K562 (cell line): ENCODE measurements around the gene CPNE6. TPM values are rescaled to one million over a fixed set of nuclear protein-coding genes. Genes with fewer than 3 reads are reported as not detected.
A peak's percentile ranks its signal among the peaks of the same experiment; 100 is the strongest.

ENCODE experiments used
- CBFA2T2 ChIP-seq: fragments of 450-650 bp; conservative IDR thresholded peaks from 2 replicates; pipeline ENCODE4 v1.6.1; 2017; ENCODE audit warnings: mild to moderate bottlenecking
- CEBPB ChIP-seq: fragments of 450-650 bp; IDR thresholded peaks from 2 replicates; pipeline ENCODE4 v1.6.1; 2016; ENCODE audit warnings: missing genetic modification characterization, missing compliant biosample characterization
- ESRRA ChIP-seq: fragments of 450-650 bp; IDR thresholded peaks from 2 replicates; pipeline ENCODE4 v1.6.1; 2014; ENCODE audit warnings: low read depth, mild to moderate bottlenecking, moderate library complexity, borderline replicate concordance
- FOXA1 ChIP-seq: fragments of 450-650 bp; IDR thresholded peaks from 2 replicates; pipeline ENCODE4 v1.6.1; 2016; ENCODE audit warnings: mild to moderate bottlenecking, borderline replicate concordance
- HDAC2 ChIP-seq: fragments of 450-650 bp; IDR thresholded peaks from 2 replicates; pipeline ENCODE4 v1.6.1; 2016; ENCODE audit warnings: mild to moderate bottlenecking
- KHSRP ChIP-seq: fragments of 450-650 bp; IDR thresholded peaks from 2 replicates; pipeline ENCODE4 v1.6.1; 2017
- KLF13 ChIP-seq: fragments of 450-650 bp; IDR thresholded peaks from 2 replicates; pipeline ENCODE4 v1.6.1; 2016; ENCODE audit warnings: missing genetic modification characterization, low read depth, mild to moderate bottlenecking, missing compliant biosample characterization, moderate library complexity, borderline replicate concordance
- MCM7 ChIP-seq, 2 experiments: fragments of 450-650 bp; IDR thresholded peaks; 2 replicates each; pipeline ENCODE4 v1.6.1; 2016 to 2018
- SP1 ChIP-seq: sonication (generic); formaldehyde crosslinking; IDR thresholded peaks from 2 replicates; pipeline ENCODE4 v1.8.1; 2022; ENCODE audit warnings: mild to moderate bottlenecking, missing genetic modification reagents
- TAF1 ChIP-seq: IDR thresholded peaks from 2 replicates; pipeline ENCODE4 v1.6.1; 2011; ENCODE audit warnings: mild to moderate bottlenecking, low read length, moderate library complexity; ENCODE audit not compliant: insufficient read depth, control insufficient read depth, severe bottlenecking; ENCODE audit errors: extremely low read depth
- TBP ChIP-seq: optimal IDR thresholded peaks from 2 replicates; pipeline ENCODE3; 2011; ENCODE audit warnings: low read depth, low read length, improper control_type of control experiment
- TEAD1 ChIP-seq, 2 experiments: fragments of 450-650 bp in 1 of 2; sonication (generic) in 1 of 2; formaldehyde crosslinking; IDR thresholded peaks; 2 replicates each; pipeline versions ENCODE4 v1.4.0 to v1.8.0; 2020 to 2022; ENCODE audit warnings: mild to moderate bottlenecking in 2 of 2, missing genetic modification reagents in 1 of 2
- TOE1 ChIP-seq, 2 experiments: fragments of 450-650 bp in 1 of 2; sonication (generic) in 1 of 2; formaldehyde crosslinking in 1 of 2; IDR thresholded peaks; 2 replicates each; pipeline versions ENCODE4 v1.7.1 to v1.8.0; 2016 to 2022; ENCODE audit warnings: borderline replicate concordance in 2 of 2, mild to moderate bottlenecking in 2 of 2, antibody characterized with exemption in 1 of 2, inconsistent platforms in 1 of 2, low read depth in 1 of 2, missing genetic modification reagents in 1 of 2, moderate library complexity in 1 of 2
- XRCC5 ChIP-seq: fragments of 200-400 bp; formaldehyde crosslinking; IDR thresholded peaks from 2 replicates; pipeline ENCODE4 v1.6.1; 2017; ENCODE audit warnings: low read depth, mild to moderate bottlenecking, low read length
- ZBED1 ChIP-seq: IDR thresholded peaks from 2 replicates; pipeline ENCODE4 v1.6.1; 2014
- ZBTB12 ChIP-seq: fragments of 250-450 bp; sonication (Bioruptor Pico); IDR thresholded peaks from 2 replicates; pipeline ENCODE4 v1.4.0; 2020
- ZNF24 ChIP-seq: fragments of 450-650 bp; IDR thresholded peaks from 2 replicates; pipeline ENCODE4 v1.6.1; 2016
- polyA plus RNA-seq, 8 experiments: library from polyadenylated mRNA; depleted of rRNA in 4 of 8; stranded (reverse) in 5 of 8; unstranded in 3 of 8; fragments of >200 nt; fragmentation: Nextera tagmentation in 2 of 8; fragmentation: Illumina TruSeq in 1 of 8; extraction: Ambion mirVana in 2 of 8; extraction: Trizol in 1 of 8; gene quantifications; 2 replicates each; pipeline versions ENCODE4 v1.2.1 to v1.2.3, GENCODE V29; 2011 to 2014; ENCODE audit warnings: inconsistent platforms in 1 of 8, missing spikeins in 1 of 8
- total RNA-seq, 7 experiments: library from RNA; depleted of rRNA in 6 of 7; stranded (reverse); fragments of >200 nt in 6 of 7; fragmentation: Illumina TruSeq in 2 of 7; extraction: Trizol in 2 of 7; gene quantifications; 2 replicates each; pipeline versions ENCODE4 v1.2.1 to v1.2.3, GENCODE V29; 2011 to 2021; ENCODE audit warnings: low replicate concordance in 1 of 7
- TF ChIP-seq, protein P1 (sequence below), 2 experiments: fragments of 450-650 bp; IDR thresholded peaks; 2 replicates each; pipeline ENCODE4 v1.6.1; 2016
- TF ChIP-seq, protein P2 (sequence below), 2 experiments: fragments of 450-650 bp; conservative IDR thresholded peaks; 2 replicates each; pipeline ENCODE4 v1.6.1; 2017; ENCODE audit warnings: mild to moderate bottlenecking in 2 of 2, moderate library complexity in 2 of 2
- TF ChIP-seq, protein P3 (sequence below): sonication (generic); formaldehyde crosslinking; IDR thresholded peaks from 2 replicates; pipeline ENCODE4 v1.5.0; 2020; ENCODE audit warnings: missing genetic modification reagents
- TF ChIP-seq, protein P4 (sequence below): fragments of 250-450 bp; sonication (Bioruptor Pico); IDR thresholded peaks from 2 replicates; pipeline ENCODE4 v1.4.0; 2020; ENCODE audit warnings: mild to moderate bottlenecking

Gene CPNE6
- total and polyA plus RNA-seq, 9 of the 15 experiments (the other 6 are each of a cell fraction or from before 2014, with no cell fraction given), result not detected

GRCh38 chr14:24114532-24115421 lies 43.4 kb downstream of the CPNE6 start, which contains the start of the genes DCAF11 and NRL (continued):
- TF ChIP-seq ZBED1 (no peak), CBFA2T2 (peak; percentile 50; the same call in 1 of the 2 replicates), ESRRA (peak; percentile 10; the same call in 1 of the 2 replicates), TBP (peak; percentile 35), TOE1 (IDR thresholded peaks at IDR 0.05; ENCODE audit: borderline replicate concordance) (peak; percentile 77), TOE1 (CRISPR knock-in tag; IDR thresholded peaks at IDR 0.05; ENCODE audit: borderline replicate concordance, low read depth) (no peak), SP1 (peak; percentile 99), CEBPB (peak; percentile 72), ZBTB12 (CRISPR knock-in tag) (peak; percentile 83), KLF13 (tag) (peak; percentile 91), ZNF24 (peak; percentile 24; the same call in 1 of the 2 replicates), MCM7 (IDR thresholded peaks at IDR 0.05) (no peak), HDAC2 (peak; percentile 78; the same call in 1 of the 2 replicates), FOXA1 (no peak), KHSRP (0 out of 2 replicates have a peak, but pooled peaks have one; percentile 29), TEAD1 (CRISPR knock-in tag; IDR thresholded peaks at IDR 0.05) (peak in 1 of 2 experiments; percentile 81; a peak in 2 of 4 replicates), XRCC5 (0 out of 2 replicates have a peak, but pooled peaks have one; percentile 25), TAF1 (peak; percentile 60)
- TF ChIP-seq, protein P1, sequence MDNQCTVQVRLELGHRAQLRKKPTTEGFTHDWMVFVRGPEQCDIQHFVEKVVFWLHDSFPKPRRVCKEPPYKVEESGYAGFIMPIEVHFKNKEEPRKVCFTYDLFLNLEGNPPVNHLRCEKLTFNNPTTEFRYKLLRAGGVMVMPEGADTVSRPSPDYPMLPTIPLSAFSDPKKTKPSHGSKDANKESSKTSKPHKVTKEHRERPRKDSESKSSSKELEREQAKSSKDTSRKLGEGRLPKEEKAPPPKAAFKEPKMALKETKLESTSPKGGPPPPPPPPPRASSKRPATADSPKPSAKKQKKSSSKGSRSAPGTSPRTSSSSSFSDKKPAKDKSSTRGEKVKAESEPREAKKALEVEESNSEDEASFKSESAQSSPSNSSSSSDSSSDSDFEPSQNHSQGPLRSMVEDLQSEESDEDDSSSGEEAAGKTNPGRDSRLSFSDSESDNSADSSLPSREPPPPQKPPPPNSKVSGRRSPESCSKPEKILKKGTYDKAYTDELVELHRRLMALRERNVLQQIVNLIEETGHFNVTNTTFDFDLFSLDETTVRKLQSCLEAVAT (IDR thresholded peaks at IDR 0.05), result peak in 1 of 2 experiments; percentile 84; a peak in 1 of 4 replicates
- TF ChIP-seq, protein P2, sequence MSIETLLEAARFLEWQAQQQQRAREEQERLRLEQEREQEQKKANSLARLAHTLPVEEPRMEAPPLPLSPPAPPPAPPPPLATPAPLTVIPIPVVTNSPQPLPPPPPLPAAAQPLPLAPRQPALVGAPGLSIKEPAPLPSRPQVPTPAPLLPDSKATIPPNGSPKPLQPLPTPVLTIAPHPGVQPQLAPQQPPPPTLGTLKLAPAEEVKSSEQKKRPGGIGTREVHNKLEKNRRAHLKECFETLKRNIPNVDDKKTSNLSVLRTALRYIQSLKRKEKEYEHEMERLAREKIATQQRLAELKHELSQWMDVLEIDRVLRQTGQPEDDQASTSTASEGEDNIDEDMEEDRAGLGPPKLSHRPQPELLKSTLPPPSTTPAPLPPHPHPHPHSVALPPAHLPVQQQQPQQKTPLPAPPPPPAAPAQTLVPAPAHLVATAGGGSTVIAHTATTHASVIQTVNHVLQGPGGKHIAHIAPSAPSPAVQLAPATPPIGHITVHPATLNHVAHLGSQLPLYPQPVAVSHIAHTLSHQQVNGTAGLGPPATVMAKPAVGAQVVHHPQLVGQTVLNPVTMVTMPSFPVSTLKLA (conservative IDR thresholded peaks at IDR 0.05), result peak; percentile 100
- TF ChIP-seq, protein P3, sequence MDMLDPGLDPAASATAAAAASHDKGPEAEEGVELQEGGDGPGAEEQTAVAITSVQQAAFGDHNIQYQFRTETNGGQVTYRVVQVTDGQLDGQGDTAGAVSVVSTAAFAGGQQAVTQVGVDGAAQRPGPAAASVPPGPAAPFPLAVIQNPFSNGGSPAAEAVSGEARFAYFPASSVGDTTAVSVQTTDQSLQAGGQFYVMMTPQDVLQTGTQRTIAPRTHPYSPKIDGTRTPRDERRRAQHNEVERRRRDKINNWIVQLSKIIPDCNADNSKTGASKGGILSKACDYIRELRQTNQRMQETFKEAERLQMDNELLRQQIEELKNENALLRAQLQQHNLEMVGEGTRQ (CRISPR knock-in tag), result peak; percentile 91
- TF ChIP-seq, protein P4, sequence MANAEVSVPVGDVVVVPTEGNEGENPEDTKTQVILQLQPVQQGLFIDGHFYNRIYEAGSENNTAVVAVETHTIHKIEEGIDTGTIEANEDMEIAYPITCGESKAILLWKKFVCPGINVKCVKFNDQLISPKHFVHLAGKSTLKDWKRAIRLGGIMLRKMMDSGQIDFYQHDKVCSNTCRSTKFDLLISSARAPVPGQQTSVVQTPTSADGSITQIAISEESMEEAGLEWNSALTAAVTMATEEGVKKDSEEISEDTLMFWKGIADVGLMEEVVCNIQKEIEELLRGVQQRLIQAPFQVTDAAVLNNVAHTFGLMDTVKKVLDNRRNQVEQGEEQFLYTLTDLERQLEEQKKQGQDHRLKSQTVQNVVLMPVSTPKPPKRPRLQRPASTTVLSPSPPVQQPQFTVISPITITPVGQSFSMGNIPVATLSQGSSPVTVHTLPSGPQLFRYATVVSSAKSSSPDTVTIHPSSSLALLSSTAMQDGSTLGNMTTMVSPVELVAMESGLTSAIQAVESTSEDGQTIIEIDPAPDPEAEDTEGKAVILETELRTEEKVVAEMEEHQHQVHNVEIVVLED (CRISPR knock-in tag), result peak; percentile 64
